Umbilical cord (tissue), 2 donors: ENCODE results near the gene SHPK. TPM values are rescaled to one million over a fixed set of nuclear protein-coding genes. Genes with fewer than 3 reads are reported as not detected.
"Not testable (repeated sequence)": the region's sequence is repeated elsewhere in the genome, so short reads cannot be mapped to it uniquely, and the experiment has no call there.

Source experiments
- DNase-seq: peaks from one replicate; pipeline ENCODE4 v3.0.0-alpha.2; 2015; ENCODE audit warnings: low spot score
- total RNA-seq: library from RNA; depleted of rRNA; stranded (reverse); fragments of >200 nt; gene quantifications from one replicate; pipeline ENCODE4 v1.2.3, GENCODE V29; 2014; ENCODE audit warnings: low replicate concordance; ENCODE audit not compliant: insufficient read depth

Gene SHPK
- total RNA-seq, 1 donor from 2014 or later: 9.4 TPM

GRCh38 chr17:3590231-3590630 lies 45.8 kb downstream of the SHPK start:
- DNase-seq: no peak

- DNase-seq: no peak
Measured at GRCh38 chr17:3589784-3590183, 46.3 kb downstream of the SHPK start.

GRCh38 chr17:3585826-3586225 lies 50.2 kb downstream of the SHPK start:
- no peak for DNase-seq

- no peak for DNase-seq
Measured at GRCh38 chr17:3583456-3583855, 52.6 kb downstream of the SHPK start.

- no peak for DNase-seq
Measured at GRCh38 chr17:3582915-3583314, 53.1 kb downstream of the SHPK start.

- not testable (repeated sequence) for DNase-seq
Measured at GRCh38 chr17:3578667-3579066, 57.4 kb downstream of the SHPK start.

GRCh38 chr17:3576970-3577369 lies 59.1 kb downstream of the SHPK start:
- DNase-seq: no peak

GRCh38 chr17:3575511-3575910 lies 60.5 kb downstream of the SHPK start:
- no peak for DNase-seq

GRCh38 chr17:3574231-3574630 lies 61.8 kb downstream of the SHPK start:
- no peak for DNase-seq

GRCh38 chr17:3573246-3574100 lies 62.6 kb downstream of the SHPK start:
- no peak for DNase-seq

- no peak for DNase-seq
Measured at GRCh38 chr17:3572231-3572630, 63.8 kb downstream of the SHPK start.

GRCh38 chr17:3571043-3571900 lies 64.8 kb downstream of the SHPK start:
- no peak for DNase-seq

- no peak for DNase-seq
Measured at GRCh38 chr17:3569534-3570137, 66.4 kb downstream of the SHPK start.

- no peak for DNase-seq
Measured at GRCh38 chr17:3566551-3566950, 69.5 kb downstream of the SHPK start.

GRCh38 chr17:3565143-3565542 lies 70.9 kb downstream of the SHPK start:
- no peak for DNase-seq

GRCh38 chr17:3564241-3564640 lies 71.8 kb downstream of the SHPK start:
- DNase-seq: not testable (repeated sequence)

GRCh38 chr17:3559270-3559645 lies 76.8 kb downstream of the SHPK start:
- DNase-seq: no peak

- DNase-seq: peak; percentile 31
Measured at GRCh38 chr17:3558603-3559269, 77.3 kb downstream of the SHPK start.
